HG03025 (cell line): ENCODE results near the gene ABCA6.
"Not testable (repeated sequence)": the region's sequence is repeated elsewhere in the genome, so short reads cannot be mapped to it uniquely, and the experiment has no call there.

Experiments
- ATAC-seq: cut with Tn5 transposase; IDR thresholded peaks from one replicate; pipeline ENCODE4 v1.9.1; 2021; ENCODE audit warnings: mild to moderate bottlenecking, moderate library complexity; ENCODE audit not compliant: unreplicated experiment, low FRiP score

Gene ABCA6, protein sequence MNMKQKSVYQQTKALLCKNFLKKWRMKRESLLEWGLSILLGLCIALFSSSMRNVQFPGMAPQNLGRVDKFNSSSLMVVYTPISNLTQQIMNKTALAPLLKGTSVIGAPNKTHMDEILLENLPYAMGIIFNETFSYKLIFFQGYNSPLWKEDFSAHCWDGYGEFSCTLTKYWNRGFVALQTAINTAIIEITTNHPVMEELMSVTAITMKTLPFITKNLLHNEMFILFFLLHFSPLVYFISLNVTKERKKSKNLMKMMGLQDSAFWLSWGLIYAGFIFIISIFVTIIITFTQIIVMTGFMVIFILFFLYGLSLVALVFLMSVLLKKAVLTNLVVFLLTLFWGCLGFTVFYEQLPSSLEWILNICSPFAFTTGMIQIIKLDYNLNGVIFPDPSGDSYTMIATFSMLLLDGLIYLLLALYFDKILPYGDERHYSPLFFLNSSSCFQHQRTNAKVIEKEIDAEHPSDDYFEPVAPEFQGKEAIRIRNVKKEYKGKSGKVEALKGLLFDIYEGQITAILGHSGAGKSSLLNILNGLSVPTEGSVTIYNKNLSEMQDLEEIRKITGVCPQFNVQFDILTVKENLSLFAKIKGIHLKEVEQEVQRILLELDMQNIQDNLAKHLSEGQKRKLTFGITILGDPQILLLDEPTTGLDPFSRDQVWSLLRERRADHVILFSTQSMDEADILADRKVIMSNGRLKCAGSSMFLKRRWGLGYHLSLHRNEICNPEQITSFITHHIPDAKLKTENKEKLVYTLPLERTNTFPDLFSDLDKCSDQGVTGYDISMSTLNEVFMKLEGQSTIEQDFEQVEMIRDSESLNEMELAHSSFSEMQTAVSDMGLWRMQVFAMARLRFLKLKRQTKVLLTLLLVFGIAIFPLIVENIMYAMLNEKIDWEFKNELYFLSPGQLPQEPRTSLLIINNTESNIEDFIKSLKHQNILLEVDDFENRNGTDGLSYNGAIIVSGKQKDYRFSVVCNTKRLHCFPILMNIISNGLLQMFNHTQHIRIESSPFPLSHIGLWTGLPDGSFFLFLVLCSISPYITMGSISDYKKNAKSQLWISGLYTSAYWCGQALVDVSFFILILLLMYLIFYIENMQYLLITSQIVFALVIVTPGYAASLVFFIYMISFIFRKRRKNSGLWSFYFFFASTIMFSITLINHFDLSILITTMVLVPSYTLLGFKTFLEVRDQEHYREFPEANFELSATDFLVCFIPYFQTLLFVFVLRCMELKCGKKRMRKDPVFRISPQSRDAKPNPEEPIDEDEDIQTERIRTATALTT (N-terminal part only)

DNA sequence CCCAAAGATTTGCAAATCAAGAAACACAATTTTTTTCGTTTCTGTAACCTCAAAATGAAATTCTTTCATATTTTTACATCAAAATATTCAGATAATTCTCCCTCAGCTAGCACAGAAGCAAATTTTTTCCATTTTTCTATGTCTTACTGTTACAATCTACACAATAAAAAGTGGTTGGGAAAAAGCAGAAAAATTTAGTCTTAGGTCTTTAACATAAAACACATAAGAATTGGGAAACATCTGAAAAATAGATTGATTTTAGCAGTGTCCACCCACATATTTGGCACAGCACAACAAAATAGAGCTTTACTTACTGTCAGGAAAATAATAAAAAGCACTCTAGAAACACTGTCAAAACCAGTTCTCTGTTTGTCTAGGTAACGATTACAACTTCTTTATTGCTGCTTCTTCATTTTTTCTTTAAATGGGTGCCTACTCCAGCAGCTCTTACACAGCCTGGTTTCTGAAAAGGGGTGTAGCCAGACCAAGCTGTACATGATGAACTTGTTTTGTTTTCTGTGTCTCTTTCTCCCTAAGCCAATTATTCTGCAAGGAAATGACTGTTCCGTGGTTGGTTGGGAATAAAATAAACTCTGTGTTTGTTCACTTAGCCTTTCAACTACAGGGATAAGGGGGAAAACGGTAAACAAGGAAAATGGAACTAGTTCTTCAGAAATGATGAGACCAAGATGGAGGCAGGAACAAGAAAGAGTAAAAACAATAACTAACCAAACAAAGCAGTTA, at the start of gene ABCA6:
Gene ABCA6, minus strand, starts transcription at position 465 of the 744 bp plus-strand sequence. CDS start 1,192 bp downstream, outside the sequence.
- ATAC-seq = no peak

DNA sequence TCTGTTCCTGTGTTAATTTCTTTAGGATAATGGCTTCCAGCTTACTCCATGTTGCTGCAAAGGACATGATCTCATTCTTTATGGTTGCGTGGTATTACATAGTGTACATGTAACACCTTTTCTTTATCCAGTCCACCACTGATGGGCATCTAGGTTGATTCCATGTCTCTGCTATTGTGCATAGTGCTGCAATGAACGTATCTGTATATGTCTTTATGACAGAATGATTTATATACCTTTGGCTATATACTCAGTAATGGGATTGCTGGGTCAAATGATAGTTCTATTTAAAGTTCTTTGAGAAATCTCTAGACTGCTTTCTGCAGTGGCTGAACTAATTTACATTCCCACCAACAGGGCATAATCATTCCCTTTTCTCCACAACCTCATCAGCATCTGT, 47.1 kb upstream of the ABCA6 start:
- no peak for ATAC-seq

DNA sequence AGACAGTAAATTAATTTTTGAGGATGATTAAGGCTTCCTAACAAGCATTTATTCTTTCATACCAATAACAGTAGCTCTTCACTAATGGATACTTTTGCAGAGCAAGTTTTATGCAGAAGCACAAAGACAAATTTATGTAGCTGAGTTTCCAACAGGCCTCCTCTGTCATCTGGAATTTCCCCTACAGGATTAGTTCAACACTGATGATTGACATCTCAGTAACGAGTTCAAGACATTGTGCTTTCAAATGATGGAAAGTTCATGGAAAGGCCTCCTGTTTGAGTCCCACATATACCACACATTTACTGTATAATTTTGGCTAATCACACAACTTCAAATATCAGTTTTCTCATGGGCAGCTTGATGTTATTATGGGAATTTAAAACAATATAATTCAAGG, 46.4 kb upstream of the ABCA6 start:
- no peak for ATAC-seq

DNA sequence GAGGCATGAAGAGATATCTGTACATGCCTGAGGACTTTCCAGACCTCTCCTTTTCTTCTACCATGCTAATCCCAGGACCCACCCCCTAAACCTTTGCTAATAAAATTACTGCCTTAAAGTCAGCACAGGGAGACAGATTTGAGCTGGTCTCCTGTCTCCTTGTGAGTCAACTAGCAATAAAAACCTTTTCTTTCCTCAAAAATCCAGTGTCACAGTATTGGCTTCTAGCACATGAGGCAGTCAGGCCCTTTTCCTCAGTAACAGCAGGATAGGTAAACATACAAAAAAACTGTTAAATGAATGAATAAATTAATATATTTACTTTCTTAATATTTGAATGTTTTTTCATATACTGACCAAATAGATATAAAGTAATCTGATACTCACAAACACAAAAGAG, 45.6 kb upstream of the ABCA6 start:
- ATAC-seq = no peak

DNA sequence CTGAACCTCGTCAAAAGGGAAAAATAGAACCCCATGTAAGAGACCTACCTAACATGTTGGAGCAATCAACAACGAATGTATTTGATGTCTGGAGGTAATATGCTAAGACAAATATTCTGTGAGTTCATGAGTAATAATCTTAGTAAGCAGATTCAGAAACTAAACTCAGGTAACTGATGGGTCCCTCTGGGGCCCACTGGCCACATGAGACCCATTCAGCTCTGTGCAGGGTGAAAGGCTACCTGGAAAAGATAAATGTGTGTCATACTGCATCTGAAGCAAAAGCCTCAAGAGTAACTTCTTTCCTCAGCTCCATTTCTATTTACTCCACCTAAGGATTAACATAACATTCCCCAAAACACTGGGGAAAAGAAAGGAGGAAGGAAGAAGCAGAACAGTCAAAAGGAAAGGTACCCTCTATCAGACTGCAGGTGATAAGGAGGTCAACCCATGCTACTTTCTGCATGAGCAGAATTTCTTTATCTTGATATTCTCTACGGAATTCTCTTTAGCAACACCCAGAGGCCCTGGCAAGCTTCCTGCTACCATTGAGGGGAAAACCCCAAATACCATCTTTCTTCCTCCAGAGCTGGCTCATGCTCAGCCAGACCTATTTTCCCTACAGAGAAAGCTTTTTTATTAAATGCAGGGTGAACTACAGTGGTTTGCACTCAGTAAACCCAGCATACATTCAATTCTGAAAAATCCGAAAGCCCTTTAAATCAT, 37.7 kb upstream of the ABCA6 start:
- no peak for ATAC-seq

DNA sequence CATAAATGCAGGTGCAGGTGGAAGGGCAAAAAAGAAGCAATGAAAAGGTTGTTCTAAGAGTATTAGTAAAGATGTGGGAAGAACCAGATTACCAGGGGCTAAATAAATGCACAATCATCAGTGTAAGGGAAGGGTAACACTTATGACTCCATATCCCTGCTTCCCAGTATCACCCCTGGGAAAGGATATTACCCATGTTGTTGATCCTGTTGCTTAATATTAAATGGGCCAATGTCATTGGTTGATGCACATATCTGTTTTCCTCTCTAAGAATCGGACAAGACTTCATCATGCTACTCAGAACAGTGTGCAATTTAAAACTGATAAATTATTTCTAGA, 34.7 kb upstream of the ABCA6 start:
- no peak for ATAC-seq

DNA sequence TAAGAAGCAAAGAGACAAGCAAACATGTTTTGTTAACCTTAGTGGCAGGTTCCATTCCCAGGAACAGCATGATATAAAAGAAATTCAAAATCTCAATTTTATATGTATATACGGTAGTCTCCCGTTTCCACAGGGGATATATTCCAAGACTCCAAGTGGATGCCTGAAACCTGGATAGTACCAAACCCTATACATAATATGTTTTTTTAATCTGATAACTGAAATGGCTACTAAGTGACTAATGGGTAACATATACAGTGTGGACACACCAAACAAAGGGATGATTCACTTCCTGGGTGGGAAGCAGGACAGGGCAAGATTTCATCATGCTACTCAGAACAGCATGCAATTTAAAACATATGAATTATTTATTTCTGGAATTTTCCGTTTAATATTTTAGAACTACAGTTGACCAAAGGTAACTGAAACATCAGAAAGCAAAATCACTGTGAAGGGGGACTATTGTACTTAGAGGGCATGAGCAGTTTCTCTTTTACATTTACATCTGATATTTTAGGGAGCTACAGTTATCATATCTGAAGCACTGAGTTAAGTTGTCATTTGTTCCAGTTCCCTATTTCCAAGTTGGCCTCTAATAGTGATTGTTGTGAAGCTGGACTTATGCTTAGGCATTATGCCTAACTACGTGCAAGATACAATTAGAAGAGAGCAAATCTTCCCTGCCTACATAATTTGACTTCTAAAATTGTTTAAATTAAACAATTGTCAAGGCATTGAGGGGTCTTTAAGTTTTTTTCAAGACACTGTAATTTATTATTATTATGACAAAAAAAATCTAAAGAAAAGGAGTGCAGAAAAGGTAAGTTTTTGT, 34.1 kb upstream of the ABCA6 start:
- no peak for ATAC-seq

DNA sequence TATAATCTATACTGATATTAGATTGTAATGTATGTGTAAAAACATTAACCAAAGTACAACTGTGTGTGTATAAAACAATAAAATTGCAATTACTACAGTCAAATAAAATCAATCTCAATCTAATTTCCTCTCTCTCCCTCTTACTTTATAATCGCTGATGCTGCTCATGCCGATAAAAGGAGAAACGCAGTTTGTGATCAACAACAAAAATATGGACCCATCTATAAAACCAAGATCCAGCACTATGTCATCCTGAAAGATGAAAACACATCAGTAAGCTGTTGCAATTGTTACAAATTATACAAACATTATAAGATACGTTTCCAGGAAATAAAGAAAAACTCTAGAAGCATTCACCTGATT, 33.5 kb upstream of the ABCA6 start:
- no peak for ATAC-seq

DNA sequence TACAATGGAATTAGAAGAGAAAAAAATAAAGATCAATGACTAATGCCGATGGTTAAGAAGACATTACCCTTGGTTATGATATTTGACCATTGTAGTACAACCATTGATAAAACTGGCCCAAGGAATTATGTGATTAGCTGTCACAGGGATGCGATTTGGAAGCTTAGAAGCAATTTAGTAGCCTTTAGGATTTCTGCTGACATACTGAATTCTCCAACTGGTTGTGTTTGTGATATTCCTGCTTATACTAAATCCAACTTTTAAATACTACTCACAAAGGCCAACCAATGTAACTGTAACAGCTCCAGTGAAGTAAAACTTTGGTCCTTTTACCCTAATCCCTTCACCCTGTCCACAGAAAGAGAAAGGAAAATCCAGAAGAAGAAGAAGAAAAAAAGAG, 31.4 kb upstream of the ABCA6 start:
- ATAC-seq = no peak

DNA sequence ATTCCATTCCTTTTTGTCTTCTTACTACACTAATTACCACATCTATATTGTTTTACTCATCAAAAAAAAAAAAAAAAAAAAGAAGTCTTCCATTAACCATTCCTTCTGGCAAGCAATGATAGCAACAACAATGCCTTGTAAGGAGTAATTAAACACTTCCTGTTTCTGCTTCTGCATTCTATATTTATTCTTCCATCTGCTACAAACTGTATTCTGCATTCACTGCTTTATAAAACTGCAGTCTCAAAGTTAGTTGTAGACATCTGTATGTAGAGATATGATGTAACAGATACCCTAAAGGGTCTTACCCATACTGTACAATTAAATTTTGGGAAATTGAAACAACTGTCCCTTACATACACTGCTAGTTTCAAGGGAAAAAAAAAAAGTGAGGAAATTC, 28.7 kb upstream of the ABCA6 start:
- no peak for ATAC-seq

DNA sequence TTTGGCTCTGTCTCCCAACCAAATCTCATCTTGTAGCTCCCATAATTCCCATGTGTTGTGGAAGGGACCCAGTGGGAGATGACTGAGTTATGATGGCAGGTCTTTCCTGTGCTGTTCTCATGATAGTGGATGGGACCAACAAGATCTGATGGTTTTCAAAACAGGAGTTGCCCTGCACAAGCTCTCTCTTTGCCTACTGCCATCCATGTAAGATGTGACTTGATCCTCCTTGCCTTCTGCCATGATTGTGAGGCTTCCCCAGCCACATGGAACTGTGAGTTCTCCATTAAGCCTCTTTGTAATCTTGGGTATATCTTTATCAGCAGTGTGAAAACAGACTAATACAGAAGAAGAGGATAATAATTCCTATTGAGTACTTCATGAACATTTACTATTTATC, 26.9 kb upstream of the ABCA6 start:
- ATAC-seq = not testable (repeated sequence)

DNA sequence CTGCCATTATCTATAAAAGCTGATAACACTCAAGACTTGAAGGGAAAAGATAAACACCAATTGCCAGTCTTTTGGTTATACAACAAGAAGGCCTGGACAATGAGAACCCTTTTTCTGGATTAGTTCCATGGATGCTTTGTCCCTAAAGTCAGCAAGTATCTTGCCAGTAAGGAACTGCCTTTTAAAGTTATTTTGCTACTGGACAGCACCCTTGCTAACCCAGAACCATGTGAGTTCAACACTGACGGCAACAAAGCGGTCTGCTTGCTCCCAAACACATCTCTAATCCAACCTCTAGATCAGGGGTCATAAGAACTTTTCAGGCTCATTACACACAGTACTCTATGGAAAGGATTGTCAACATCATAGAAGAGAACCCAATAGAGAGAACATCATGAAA, 25.3 kb upstream of the ABCA6 start:
- no peak for ATAC-seq

DNA sequence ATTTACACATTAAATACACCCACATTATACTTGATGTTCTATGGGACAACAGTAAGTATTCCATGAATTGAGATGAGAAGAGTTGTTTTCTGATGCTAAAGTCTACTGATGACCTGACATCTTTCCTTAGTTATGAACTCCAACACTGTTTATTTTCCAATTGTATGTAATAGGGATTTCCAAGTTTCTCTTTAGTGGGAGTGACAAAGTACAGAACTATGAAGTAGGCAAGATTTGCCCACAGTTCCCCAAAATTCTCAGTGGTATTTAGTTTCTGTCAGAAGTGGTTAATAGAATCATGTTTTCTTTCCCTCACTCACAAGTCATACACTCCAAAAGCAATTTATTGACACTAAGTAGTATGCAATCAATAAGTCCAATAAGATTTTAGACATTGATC, 22.5 kb upstream of the ABCA6 start:
- no peak for ATAC-seq

DNA sequence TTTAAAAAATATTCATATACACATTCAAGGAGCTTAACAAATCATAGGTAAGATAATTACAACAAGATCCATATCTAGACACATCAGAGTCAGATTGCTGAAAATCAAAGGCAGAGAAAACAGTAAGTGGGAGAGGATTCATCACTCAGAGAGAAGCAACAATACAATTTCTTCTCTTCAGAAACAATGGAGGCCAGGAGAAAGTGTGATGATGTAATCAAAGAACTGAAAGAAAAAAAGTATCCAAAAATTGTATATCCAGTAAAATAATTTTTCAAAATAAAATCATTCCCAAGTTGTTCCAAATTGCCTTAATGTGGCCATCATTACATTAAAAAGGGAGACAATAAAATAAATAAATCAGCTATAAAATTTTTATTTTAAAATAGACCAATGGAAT, 17.7 kb upstream of the ABCA6 start:
- ATAC-seq = no peak

DNA sequence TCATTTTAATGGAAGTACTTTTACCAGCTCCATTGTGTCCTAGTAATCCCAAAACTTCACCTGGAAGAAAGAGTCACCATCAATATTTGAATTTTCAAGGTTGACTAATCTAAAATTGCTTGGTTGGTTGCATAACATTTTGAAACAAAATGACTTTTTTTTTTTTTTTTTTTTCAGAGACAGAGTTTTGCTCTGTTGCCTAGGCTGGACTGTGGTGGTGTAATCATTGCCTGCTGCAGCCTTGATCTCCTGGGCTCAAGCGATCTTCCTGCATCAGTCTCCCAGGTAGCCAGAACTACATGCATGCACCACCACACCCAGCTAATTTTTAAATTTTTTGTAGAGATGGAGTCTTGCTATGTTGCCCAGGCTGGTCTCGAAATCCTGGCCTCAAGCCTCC, 12.6 kb upstream of the ABCA6 start:
- no peak for ATAC-seq

DNA sequence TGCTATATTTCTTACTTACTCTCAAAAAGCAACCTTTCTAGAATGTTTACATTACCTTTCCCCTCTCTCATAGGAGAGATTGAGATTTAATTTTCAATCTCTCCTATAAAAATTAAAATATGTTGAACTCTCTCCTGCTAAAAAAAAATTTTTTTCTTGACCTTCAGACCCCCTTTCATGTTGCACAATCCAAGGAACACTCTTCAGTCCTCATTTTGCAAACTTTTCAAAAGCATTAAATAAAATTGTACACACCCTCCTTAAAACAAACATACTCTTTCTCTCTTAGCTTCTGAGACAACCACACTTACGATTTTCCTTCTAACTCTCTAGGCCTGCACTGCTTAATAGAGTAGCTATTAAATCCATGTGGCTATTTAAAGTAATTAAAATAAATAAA, 8.6 kb upstream of the ABCA6 start:
- no peak for ATAC-seq

DNA sequence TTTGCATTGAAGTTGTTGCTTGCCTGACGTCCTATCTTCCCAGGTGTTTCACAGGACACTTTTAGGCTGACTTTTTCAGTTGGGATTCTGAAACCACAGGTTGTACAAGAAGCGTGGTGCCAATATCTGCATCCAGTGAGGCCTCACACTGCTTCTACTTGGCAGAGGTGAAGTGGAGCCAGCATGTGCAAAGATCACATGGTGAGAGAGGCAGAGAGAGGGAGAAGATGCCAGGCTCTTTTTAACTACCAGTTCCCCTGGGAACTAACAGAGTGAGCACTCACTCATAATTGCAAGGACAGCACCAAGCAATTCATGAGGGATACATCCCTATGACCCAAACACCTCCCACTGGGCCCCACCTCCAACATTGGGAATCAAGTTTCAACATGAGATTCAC, 5.8 kb upstream of the ABCA6 start:
- no peak for ATAC-seq

DNA sequence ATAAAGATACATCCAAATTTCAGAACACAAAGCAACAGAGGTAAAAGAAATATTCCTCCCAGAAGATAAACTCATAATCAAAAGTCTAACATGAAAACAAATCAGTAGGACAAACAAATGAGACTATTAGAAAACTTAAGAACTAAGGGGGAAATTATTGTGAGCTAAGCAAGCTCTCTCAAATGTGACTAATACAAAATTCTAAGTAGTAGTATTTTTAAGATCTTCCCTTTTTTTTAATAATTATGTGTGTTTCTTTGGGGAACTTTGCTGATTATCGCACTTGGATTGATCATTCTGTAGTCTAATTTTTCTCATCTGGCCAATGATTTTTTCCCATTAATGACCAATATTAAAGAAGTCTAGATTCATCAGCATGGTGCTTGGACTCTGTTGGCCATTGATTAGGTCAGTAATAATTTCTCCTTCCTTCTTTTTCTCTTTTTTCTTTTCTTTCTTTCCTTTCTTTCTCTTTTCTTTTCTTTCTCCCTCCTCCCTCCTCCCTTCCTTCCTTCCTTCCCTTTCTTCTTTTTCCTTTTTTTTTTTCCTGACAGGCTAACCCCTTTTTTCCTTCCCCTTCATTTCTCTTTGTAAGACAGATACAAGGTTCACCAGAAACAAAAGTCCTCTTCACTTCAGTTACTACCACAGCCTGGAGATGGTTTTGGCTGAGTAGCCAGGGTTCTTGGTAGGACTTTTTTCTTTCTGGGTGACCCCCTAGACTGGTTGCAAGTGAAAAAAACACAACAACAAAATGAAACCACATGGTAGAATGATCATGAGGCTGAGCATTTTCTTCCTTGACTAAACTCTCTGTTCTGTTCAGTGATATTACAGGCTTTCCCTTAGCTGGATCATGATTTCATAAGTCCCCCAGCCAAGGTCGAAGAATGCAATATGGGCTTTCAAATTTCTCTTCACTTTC, 2.9 kb upstream of the ABCA6 start:
- ATAC-seq = no peak
